HG03520 (cell line): Measurements from ENCODE around the gene PPME1.

Experiments
- ATAC-seq: cut with Tn5 transposase; IDR thresholded peaks from one replicate; pipeline ENCODE4 v1.9.1; 2021; ENCODE audit warnings: mild to moderate bottlenecking, moderate library complexity; ENCODE audit not compliant: unreplicated experiment

The PPME1 gene

GRCh38 chr11:74157169-74157568, 13.9 kb upstream of the PPME1 start:
- no peak for ATAC-seq

GRCh38 chr11:74159642-74160041, 11.4 kb upstream of the PPME1 start:
- ATAC-seq: no peak

GRCh38 chr11:74162681-74163467, 8.2 kb upstream of the PPME1 start:
- ATAC-seq: no peak

GRCh38 chr11:74168838-74169237, 2.3 kb upstream of the PPME1 start:
- no peak for ATAC-seq

GRCh38 chr11:74169738-74170458, 1.2 kb upstream of the PPME1 start:
- ATAC-seq: no peak

GRCh38 chr11:74171630-74171968, 510 bp downstream of the PPME1 start:
- no peak for ATAC-seq

- no peak for ATAC-seq
Observed at GRCh38 chr11:74171997-74172396, 908 bp downstream of the PPME1 start.

GRCh38 chr11:74175920-74176319, 4.8 kb downstream of the PPME1 start:
- ATAC-seq: no peak

GRCh38 chr11:74179234-74180052, 8.4 kb downstream of the PPME1 start:
- no peak for ATAC-seq

GRCh38 chr11:74182635-74183034, 11.5 kb downstream of the PPME1 start:
- no peak for ATAC-seq

- ATAC-seq: no peak
Observed at GRCh38 chr11:74185285-74185684, 14.2 kb downstream of the PPME1 start.

- no peak for ATAC-seq
Observed at GRCh38 chr11:74185695-74186094, 14.6 kb downstream of the PPME1 start.

GRCh38 chr11:74195828-74196227, 24.7 kb downstream of the PPME1 start:
- no peak for ATAC-seq

- ATAC-seq: no peak
Observed at GRCh38 chr11:74196781-74197486, 25.8 kb downstream of the PPME1 start.

- ATAC-seq: no peak
Observed at GRCh38 chr11:74203966-74204365, 32.9 kb downstream of the PPME1 start.

GRCh38 chr11:74204701-74205100, 33.6 kb downstream of the PPME1 start:
- no peak for ATAC-seq

GRCh38 chr11:74205181-74205580, 34.1 kb downstream of the PPME1 start:
- ATAC-seq: no peak

- no peak for ATAC-seq
Observed at GRCh38 chr11:74206746-74207145, 35.7 kb downstream of the PPME1 start.

- ATAC-seq: no peak
Observed at GRCh38 chr11:74208507-74208906, 37.4 kb downstream of the PPME1 start.

- ATAC-seq: no peak
Observed at GRCh38 chr11:74212533-74212932, 41.4 kb downstream of the PPME1 start.

GRCh38 chr11:74220376-74220775, 49.3 kb downstream of the PPME1 start:
- ATAC-seq: no peak
